NCI-H526 treated with DMSO at 0.1 percent for 48 hours (cell line): Measurements from ENCODE around the gene SRSF7.
A peak's percentile ranks its signal among the peaks of the same experiment; 100 is the strongest.
"Not testable (repeated sequence)": the region's sequence is repeated elsewhere in the genome, so short reads cannot be mapped to it uniquely, and the experiment has no call there.

ENCODE experiments used
- DNase-seq: peaks from one replicate; lab custom pipeline; 2025; lab: John Stamatoyannopoulos, UW

Gene SRSF7

DNA sequence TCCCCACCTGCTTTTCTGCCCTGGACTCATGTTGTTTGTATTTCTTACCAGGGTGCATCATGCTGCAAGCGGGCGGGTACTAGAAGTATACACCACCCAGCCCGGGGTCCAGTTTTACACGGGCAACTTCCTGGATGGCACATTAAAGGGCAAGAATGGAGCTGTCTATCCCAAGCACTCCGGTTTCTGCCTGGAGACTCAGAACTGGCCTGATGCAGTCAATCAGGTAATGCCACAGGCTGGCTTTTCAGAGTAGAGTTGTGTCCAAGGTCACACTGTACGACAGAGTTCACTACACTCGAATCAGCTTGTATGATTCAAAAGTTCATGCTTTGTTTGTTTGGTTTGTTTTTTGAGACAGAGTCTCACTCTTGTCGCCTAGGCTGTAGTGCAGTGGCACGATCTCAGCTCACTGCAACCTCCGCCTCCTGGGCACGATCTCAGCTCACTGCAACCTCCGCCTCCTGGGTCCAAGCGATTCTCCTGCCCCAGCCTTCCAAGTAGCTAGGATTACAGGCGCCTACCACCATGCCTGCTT is 19.4 kb downstream of the SRSF7 start:
- no peak for DNase-seq

DNA sequence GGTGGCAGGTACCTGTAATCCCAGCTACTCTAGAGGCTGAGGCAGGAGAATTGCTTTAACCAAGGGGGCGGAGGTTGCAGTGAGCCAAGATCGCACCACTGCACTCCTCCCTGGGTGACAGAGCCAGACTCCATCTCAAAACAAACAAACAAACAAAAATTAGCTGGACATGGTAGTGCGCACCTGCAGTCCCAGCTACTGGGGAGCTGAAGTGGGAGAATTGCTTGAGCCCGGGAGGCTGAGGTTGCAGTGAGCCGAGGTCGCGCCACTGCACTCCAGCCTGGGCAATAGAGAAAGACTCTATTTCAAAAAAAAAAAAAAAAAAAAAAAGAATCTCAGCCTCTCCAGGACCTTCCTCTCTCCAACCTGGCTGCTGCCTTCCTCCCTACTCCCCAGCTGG is 20.1 kb downstream of the SRSF7 start:
- no peak for DNase-seq

DNA sequence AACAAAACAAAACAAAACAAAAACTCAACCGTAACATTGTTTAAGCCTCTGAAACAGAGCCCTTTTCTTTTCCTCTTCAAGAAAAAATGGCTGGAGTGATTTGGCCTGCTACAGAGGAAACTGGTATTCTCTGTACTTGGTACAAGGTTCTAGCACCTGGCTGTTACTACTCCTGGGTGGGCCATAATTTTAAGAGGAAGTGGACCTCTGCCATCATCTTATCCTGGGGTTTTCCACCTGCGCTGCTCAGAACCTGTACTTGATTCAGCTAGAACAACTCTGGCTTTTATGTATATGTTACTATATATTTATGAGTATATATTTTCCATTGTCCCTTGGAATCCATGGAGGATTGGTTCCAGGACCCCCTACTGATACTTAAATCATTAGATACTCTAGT is 22.5 kb downstream of the SRSF7 start:
- DNase-seq = no peak

DNA sequence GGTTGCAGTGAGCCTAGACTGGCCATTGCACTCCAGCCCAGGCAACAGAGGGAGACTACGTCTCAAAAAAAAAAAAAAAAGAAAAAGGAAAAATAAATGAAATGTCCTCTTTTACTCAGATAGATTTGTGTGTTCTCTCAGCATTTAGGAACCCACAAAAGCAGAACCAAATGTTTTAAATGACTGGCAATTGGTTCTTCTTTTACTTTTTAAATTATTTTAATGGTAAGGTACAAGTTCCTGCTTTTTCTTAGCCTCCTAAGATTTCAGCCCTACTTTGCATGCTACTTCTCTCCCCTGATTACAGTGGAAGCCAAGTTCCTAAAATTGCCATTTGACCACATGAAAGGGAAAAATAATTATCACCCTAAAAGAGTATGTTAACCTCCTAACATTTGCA is 23.5 kb downstream of the SRSF7 start:
- no peak for DNase-seq

DNA sequence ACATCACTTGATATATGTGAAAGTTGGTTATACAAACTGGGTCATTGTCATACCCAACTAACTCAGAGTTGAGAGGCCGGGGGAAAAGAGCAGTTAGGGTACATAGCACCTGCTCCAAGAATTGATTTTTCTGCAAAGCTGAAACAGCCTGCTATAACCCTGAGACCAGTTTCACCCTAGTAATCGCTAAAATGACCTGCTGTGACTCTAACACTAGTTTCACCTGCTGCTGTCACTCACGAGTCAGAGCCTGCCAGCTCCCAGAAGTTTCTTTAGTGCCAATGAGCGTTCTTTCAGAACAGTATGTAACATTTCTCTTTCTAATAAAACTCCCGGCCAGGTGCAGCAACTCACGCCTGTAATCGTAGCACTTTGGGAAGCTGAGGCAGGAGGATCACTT is 28.0 kb downstream of the SRSF7 start:
- no peak for DNase-seq

DNA sequence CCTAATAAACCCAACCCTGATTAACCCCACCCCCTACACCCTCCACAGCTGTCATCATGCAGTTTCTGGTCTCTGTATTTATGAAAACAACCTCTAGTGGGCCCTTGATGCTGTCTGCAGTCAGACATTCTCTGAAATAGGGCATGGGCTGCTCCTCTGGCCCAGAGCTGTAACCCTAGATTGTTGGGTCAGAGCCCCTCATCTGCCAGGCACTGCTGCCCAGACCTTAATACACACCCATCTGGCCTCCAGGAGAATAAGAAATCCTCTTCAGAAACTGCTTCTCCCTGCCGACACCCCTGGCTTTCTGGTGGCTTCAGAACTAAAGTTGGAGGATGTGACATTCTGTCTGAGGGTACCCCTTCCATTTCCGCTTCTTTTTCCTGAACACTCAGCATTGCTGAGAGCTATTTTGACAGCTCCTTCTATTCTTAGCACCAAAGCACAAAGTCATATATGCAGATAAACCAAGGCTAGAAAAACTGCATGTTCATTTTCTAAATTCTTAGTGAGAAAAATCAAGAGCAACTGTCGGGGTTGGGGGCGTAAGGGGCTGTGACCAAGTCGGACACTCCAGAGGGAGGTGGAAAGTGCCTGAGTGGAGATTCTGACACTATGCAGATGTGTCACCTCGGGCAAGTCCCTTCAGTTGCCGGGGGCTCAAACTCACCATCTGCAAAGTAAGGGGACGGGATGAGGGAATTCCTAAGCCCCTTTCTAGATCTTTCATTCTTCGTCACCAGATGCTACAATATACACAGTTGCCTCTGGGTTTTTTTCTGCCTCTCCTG is 28.7 kb downstream of the SRSF7 start:
- DNase-seq = no peak

DNA sequence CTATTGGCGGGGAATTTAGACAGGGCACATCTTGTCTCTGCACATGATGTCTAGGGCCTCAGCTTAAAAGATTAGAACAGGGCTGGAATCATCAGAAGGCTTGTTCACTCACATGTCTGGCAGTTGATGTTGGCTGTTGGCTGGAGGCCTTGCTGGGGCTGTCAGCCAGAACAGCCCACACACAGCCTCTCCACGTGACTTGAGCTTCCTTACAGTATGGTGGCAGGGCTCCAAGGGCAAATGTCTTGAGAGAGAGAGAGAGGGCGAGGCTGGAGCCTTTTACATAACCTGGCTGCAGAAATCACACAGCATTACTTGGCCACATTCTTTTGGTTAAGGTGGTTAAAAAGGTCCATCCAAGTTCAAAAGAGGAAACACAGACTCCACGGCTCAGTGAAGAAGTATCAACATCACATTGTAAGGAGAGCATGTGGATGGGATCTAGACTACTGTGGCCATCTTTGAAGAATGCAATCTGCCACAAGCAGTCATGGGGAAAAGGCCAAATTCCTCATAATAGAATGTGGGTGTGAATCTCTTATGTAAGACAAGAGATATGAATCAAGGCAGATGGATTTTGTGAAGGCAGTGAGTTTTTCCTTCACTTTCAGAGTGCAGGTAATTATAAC is 30.4 kb downstream of the SRSF7 start:
- no peak for DNase-seq

DNA sequence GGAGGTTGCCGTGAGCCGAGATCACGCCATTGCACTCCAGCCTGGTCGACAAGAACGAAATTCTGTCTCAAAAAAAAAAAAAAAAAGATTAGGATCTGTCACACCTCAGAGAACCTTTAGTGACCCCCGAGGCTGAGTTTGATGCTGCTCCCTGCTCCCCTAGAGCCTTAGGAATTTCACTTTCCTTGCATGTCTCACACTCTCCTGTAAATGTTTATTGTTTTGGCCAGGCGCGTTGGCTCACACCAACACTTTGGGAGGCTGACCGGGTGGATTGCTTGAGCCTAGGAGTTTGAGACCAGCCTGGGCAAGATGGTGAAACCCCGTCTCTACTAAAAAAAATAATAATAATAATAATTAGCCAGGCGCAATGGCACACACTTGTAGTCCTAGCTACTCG is 31.5 kb downstream of the SRSF7 start:
- no peak for DNase-seq

DNA sequence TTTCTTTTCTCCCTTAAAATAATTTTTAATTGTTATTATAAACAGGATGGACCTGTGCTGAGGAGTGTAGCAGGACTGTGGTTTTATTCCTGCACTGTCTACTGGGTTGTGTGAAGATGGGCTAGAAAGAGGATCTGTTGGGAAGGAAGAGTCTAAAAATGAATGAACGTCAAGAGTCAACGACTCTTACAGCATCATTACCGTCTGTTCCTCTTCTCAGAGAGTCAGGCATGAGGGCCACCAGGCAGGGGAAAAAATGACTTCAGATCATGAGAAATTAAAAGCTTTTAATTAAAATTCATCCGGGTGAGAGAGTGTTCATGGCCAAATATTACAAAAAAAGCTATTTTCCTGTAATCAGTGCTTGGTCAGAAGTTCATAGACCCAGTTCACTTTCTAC is 32.6 kb downstream of the SRSF7 start:
- no peak for DNase-seq

DNA sequence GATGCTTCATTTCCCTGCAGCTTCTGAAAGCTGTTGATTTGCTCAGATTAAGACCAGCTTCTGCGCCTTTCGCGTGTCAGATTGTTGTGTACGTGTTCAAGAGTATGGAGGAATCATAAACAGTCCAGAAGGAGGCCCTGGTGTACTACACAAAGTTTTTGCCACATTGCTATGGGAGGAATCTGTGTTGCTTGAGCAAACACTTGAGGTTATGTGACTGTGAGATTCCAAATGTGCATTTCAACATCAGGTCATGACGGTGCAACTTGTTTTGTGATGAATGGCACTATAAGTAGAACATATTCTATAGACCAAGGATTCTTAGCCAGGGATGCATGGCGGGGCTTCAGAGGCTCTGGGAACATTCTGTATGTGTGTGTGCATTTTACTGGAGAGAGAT is 35.0 kb downstream of the SRSF7 start:
- DNase-seq = no peak

DNA sequence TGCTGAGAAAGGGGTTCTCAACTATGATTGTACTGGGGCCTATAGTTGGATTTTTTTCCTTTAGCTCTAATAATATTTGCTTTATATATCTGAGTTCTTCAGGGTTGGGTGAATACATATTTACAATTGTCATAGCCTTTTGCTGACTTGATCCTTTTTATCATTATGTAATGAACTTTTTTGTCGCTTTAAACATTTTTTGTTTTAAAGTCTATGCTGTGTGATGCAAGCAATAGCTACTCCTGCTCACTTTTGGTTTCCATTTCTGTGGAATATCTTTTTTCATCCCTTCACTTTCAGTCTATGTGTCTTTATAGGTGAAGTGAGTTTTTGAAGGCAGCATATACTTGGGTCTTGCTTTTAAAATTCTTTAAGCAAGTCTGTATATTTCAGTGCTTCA is 36.2 kb downstream of the SRSF7 start:
- DNase-seq = not testable (repeated sequence)

DNA sequence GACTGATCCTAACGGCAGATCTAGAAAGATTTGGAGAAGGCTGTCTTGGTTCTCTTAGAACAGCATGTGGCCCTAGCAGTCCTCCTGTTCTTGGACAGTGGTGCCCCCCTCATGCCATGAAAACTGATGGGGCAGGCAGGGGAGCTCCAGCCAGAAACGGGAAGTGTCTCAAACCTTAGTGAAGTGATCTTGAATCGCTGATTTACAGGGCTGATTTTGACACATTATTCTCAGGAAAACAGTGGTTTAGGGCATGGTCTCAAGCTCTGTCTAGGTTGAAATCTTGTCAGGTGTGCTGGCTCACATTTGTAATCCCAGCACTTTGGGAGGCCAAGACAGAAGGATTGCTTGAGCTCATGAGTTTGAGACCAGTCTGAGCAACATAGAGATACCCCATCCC is 37.8 kb downstream of the SRSF7 start:
- DNase-seq = no peak

DNA sequence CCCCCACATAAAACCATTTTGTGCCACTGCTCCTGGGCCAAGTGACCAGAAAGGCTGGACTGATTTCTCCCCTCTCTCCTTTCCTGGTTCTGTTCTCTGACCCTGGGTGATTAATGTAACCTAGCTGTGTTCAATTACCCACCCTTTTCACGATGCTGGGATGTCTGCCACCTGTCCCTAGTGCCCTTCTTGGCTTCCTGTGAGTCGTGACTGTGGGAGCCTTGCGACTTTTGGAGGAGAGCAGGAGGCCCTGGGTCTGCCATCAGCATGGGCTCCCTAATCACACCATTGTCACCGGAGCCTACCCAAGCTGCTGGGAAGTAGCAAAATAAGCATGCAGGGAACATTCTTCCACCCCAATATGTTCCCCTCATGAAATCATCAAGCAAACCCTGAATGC is 38.3 kb downstream of the SRSF7 start:
- no peak for DNase-seq

DNA sequence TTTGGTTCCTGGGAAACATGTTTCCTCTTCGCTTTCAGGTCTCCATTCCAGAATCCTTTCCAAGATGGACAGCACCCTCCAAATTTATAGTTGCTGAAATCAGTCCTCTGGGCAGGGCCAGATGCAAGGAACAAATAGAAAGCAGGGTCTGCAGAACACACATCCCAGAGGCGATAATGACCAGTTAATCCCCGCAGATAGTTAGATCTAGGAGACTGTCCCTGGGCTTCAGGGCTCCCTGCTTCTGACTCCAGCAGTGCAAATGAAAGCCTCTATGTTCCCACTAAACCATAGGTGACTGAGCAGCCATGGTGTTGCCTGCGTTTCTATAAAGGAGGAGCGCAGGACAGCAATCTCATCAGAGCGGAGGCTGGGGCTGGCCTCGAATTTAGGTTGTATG is 38.7 kb downstream of the SRSF7 start:
- DNase-seq = no peak

DNA sequence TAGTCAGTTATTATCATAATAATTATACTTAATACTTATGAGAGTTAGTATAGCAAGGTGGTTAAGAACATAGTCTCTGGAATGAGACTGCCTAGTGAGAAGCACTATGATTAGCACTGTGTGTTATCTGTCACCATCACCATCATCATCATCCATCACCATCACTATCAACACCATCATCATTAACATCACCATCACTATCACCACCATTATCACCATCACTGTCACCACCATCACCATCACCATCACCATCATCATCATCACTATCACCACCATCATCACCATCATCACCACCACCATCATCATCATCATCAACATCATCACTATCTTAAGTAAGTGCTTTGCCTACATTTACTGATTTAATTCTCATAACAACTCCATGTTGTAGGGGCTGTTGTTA is 39.6 kb downstream of the SRSF7 start:
- DNase-seq = no peak

DNA sequence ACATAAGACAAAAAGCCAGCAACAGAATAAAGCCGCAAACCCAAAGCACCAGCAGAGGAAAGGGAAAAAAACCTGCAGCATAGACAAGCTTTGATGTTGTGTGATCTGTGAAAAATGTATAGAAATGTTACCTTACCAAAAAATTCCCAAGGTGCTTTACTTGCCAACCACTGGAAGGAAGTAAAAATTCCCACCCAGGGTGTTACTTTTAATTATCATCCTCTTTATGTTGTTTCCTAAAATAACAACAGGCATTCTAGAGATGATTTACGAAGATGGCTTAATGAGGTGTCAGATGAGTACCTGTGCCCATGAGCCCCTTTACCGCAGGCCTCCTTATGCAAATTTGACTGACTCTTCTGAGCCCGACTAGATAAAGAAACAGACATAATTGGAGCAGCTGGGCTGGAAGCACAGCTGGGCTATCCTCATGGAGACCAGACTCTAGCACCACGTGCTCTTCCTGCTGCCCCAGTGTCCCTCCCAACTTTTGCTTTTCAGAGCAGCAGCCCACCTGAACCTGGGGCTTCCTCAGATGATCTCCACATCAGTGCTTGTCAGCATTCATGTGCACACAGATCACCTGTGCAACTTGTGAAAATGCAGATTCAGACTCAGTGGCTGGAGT is 41.5 kb downstream of the SRSF7 start:
- peak; percentile 72 for DNase-seq

DNA sequence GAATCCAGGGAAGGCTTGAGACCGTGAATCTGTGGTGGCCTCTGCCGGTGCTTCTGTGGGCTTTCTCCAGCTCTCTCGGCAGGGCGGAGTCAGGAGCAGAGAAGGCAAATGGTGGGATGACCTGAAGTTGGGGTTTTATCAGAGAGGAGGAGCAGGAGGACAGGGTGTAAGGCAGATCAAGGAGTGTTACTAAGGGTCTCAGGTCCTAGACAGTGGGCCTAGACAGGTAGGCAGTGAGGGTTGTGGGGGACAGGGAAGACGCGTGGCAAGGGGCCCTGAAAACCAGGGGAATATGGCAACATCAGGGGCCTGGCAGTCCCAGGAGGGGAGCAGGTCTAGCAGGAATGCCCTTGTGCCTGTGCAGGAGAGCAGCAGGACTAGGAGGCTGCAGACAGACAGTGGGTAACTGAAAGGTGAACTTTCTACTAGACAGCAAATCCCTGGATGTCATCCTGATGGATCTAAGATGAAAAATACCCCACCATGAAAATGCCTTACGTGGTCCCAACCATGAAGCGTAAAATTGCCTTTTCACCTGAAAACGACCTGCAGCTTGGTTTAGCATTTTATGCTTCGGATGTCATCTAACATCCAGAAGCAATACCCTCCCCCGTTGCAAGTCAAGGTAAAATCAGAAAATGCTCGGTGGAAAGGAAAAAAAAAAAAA is 42.1 kb downstream of the SRSF7 start:
- no peak for DNase-seq

DNA sequence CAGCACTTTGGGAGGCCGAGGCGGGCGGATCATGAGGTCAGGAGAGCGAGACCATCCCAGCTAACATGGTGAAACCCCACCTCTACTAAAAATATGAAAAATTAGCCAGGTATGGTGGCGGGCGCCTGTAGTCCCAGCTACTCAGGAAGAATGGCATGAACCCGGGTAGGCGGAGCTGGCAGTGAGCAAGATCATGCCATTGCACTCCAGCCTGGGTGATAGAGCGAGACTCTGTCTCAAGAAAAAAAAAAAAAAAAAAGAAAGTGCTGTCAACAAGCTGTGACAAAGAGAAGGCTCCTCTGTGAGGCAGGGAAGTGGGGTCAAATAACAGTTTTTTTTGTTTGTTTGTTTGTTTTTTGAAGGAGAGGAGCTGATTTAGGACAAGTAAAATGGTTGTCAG is 42.7 kb downstream of the SRSF7 start:
- DNase-seq = not testable (repeated sequence)

DNA sequence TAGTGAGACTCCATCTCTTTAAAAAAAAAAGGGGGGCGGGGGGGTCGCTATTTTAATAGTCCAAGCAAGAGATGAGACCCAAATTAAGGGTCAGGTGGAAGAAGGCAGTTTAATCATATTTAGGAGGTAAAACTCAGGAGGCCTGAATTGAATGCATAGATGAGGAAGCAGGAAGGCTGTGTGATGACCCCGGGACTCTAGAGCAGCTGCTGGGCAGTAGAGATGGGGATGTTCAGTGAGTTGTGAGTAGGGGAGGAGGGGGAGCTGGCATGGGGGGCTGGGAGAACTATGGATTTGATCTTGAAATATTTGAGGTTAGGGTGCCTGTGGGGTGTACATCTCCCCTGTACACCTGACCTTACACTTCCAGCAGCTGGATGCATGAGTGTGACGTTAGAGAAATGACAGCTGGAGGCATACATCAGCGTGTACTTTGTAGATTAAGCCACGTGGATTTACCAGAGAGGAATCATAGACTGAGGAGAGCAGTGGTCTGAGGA is 44.3 kb downstream of the SRSF7 start:
- DNase-seq = no peak

DNA sequence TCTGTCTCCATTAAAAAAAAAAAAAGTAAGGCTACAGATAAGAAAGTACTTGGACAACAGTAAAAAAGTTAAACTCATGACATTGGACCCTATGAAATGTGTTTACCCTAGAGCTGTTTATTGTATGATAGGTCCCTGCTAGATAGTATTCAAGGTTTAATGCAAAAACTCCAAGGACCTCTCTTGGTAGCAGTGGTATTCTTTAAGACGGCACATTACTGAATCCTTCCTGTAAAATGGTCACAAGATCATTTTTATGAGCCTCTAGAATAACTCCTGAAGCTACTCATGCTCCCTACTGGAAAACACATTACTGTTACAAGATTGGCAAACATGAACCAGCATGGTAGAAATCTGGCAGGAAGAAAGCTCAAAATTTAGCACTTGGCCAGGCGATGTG is 46.5 kb downstream of the SRSF7 start:
- DNase-seq = no peak

DNA sequence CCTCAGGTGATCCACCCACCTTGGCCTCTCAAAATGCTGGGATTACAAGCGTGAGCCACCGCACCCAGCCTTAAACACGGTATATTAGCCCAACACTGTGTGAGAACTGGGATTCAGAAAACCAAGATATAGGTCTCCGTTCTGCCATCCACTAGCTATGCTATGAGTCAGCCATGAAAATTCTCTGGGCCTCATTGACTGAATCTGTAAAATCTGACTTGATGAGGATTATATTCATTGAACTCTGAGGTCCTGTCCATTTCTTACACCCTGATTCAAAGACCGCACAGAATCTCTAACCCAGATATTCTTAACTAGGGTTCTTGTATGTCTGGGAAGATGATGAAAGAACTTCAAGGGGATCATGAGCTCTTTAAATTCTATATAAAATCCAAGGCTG is 47.8 kb downstream of the SRSF7 start:
- not testable (repeated sequence) for DNase-seq

DNA sequence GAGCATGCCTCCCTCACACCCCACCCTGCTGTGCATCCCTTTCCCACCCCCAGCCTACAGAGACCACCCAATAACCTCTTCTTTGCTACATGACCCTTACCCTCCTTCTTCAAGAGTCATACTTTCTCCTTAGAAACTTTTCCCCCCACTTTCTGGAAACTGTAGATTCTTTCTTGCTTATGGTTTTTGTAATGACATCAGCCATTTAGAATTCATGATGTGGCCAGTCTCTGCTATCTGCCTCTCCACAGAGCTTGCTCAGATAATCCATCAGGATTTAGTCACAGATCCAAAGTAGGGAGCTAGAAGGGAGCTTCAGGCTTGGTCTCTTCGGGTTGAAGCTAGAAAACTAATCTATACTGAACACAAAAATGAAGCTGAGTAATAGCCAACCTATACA is 48.7 kb downstream of the SRSF7 start:
- no peak for DNase-seq
